Activated B cell treated with CpG ODN at 0.5 μM for 24 hours (primary cell): ENCODE results near the gene ZCCHC2. TPM values are rescaled to one million over a fixed set of nuclear protein-coding genes. Genes with fewer than 3 reads are reported as not detected.
A peak's percentile ranks its signal among the peaks of the same experiment; 100 is the strongest.

Experiments used
- ATAC-seq: fragments of 200-7000 bp; cut with Tn5 transposase; one replicate; pipeline ENCODE4 v1.10.0; 2021; ENCODE audit warnings: low read depth, mild to moderate bottlenecking, moderate library complexity
- CTCF ChIA-PET: fragments of 350-600 bp; sonication (Branson Sonifier 250); formaldehyde crosslinking; loops from one replicate; lab custom pipeline; 2021; ENCODE audit warnings: antibody characterized with exemption; lab: Charles Lee
- POLR2A ChIA-PET: fragments of 350-600 bp; sonication (Branson Sonifier 250); formaldehyde crosslinking; loops from one replicate; lab custom pipeline; 2021; ENCODE audit warnings: antibody characterized with exemption; lab: Charles Lee
- DNase-seq: peaks from one replicate; pipeline ENCODE4 v3.0.0; 2022
- H3K27ac Mint-ChIP-seq: one replicate; pipeline ENCODE4 v1.8.0; 2020; ENCODE audit warnings: mixed read lengths
- H3K27me3 Mint-ChIP-seq: one replicate; pipeline ENCODE4 v1.8.0; 2021; ENCODE audit warnings: mixed read lengths
- H3K36me3 Mint-ChIP-seq: one replicate; pipeline ENCODE4 v1.8.0; 2021; ENCODE audit warnings: low read depth, mixed read lengths
- H3K4me1 Mint-ChIP-seq: one replicate; pipeline ENCODE4 v1.8.0; 2021; ENCODE audit warnings: mixed read lengths
- H3K4me3 Mint-ChIP-seq: one replicate; pipeline ENCODE4 v1.8.0; 2020; ENCODE audit warnings: mild to moderate bottlenecking, mixed read lengths
- H3K9me3 Mint-ChIP-seq: one replicate; pipeline ENCODE4 v1.8.0; 2020; ENCODE audit warnings: mixed read lengths
- intact Hi-C: fragments of 100-400 bp; cut with micrococcal nuclease; formaldehyde crosslinking; loops from one replicate; pipeline ENCODE4 v1.15.1; 2024
- total RNA-seq: library from RNA; stranded (reverse); gene quantifications from 2 replicates; pipeline ENCODE4 v1.2.3, GENCODE V29; 2022
- TF ChIP-seq, protein P1 (sequence below): fragments of 200-600 bp; IDR thresholded peaks from one replicate; pipeline ENCODE4 v1.8.0; 2022; ENCODE audit warnings: antibody characterized with exemption, mild to moderate bottlenecking

ZCCHC2 gene
- total RNA-seq, 1 donor from 2014 or later: 29.4 TPM

DNA sequence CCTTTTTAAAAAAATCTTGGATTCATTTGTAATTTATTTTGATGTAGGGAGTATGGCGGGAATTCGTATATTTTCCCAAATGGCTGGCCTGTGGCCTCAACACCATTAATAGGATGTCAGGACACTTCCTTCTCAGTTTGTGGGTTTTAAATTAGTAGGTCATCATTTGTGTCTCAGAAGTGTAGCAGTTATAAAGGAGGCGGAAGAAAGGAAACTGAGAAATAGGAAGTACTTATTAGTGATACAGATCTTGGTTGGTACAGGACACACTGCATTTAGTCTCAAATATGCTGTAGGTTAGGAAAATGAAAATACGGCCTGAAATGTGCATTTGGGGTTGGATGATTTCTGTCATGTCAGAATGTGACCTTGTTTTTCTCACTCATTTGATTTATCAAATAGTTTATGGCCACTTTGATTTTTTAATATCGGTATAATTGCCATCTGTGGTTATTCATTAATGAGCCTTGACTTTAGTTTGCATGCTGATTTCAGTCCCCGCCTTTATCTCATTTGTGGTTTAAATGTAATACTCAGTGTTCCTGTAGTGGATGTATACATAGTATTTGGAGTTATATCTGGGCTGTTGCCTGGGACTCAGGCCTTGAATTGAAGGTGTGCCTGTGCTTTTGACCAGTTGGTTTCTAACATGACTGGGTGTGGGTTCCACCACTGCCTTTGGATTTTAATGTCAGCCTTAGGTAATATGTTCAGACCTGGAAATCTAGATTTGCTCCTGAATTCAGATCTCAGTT is 31.4 kb downstream of the ZCCHC2 start:
- no peaks in the 10 kb centered on the region for H3K27me3 Mint-ChIP-seq
- TF ChIP-seq, protein P1, sequence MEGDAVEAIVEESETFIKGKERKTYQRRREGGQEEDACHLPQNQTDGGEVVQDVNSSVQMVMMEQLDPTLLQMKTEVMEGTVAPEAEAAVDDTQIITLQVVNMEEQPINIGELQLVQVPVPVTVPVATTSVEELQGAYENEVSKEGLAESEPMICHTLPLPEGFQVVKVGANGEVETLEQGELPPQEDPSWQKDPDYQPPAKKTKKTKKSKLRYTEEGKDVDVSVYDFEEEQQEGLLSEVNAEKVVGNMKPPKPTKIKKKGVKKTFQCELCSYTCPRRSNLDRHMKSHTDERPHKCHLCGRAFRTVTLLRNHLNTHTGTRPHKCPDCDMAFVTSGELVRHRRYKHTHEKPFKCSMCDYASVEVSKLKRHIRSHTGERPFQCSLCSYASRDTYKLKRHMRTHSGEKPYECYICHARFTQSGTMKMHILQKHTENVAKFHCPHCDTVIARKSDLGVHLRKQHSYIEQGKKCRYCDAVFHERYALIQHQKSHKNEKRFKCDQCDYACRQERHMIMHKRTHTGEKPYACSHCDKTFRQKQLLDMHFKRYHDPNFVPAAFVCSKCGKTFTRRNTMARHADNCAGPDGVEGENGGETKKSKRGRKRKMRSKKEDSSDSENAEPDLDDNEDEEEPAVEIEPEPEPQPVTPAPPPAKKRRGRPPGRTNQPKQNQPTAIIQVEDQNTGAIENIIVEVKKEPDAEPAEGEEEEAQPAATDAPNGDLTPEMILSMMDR: no peak
- peaks cover 80% of the 10 kb centered on the region for H3K36me3 Mint-ChIP-seq
- ATAC-seq: peak; percentile 53
- H3K4me3 Mint-ChIP-seq: no peak overlapping the region
- no peaks in the 10 kb centered on the region for H3K9me3 Mint-ChIP-seq
- DNase-seq: no peak
- ChIA-PET CTCF (no interaction called here), POLR2A (no interaction called here)
- intact Hi-C loops: no loop called here
- H3K27ac Mint-ChIP-seq: peak overlapping the region; percentile 11
- peaks cover 32% of the 10 kb centered on the region for H3K4me1 Mint-ChIP-seq

DNA sequence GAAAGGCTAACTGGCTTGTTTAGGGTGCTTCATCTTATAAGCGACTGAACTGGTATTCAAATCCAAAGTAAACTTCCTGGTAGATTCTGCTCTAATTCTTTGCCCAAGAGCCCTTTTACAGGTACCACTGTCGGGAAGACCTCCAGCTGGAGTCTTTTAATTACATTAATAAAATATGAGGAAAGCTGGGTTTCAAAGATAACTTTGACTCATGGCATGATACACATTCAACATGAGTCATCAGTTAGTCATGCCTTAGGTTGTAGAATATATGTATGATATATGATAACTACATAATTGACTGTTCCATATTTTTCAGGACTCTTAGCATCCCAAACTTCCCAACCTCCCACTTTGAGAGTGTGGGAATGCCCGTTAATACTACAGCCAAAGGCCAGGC is 32.3 kb downstream of the ZCCHC2 start:
- ChIA-PET CTCF (no interaction called here), POLR2A (no interaction called here)
- Mint-ChIP-seq H3K36me3 (peaks cover 81% of the 10 kb centered on the region), H3K4me3 (no peak overlapping the region), H3K4me1 (peaks cover 32% of the 10 kb centered on the region), H3K27ac (no peak overlapping the region), H3K9me3 (no peaks in the 10 kb centered on the region), H3K27me3 (no peaks in the 10 kb centered on the region)
- DNase-seq (no peak), ATAC-seq (no peak)
- TF ChIP-seq, protein P1: no peak
- intact Hi-C loops: no loop called here

DNA sequence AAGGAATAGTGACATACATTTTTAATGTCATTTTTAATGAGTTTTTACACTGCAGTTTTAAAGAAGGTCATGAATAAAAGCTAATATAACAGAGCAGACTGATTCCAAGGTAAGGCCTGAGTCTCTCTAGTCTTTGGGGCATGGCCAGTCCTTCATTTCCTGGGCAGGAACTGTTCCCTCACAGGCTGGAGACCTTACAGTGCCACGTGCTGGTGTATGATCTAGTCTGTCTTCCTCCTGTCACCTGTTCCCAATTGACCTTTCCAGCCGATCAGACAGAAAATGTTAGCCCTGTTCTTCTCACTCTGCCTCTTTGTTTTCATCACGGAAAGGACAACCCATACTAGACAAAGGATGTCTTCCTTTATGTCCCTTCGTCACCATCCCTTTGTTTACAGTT is 33.6 kb downstream of the ZCCHC2 start:
- H3K4me1 Mint-ChIP-seq: peaks cover 32% of the 10 kb centered on the region
- ATAC-seq (no peak), DNase-seq (no peak)
- H3K36me3 Mint-ChIP-seq: peaks cover 80% of the 10 kb centered on the region
- H3K9me3 Mint-ChIP-seq: no peaks in the 10 kb centered on the region
- CTCF ChIA-PET: interaction anchor here (1.0 to 1.3 kb wide), 2 partner anchors 30 to 373 kb away, joined by 3 to 4 read pairs; no protein-coding TSS in a partner anchor
- TF ChIP-seq, protein P1: no peak
- no peak overlapping the region for H3K27ac Mint-ChIP-seq
- H3K4me3 Mint-ChIP-seq: no peak overlapping the region
- intact Hi-C loops: no loop called here
- no peaks in the 10 kb centered on the region for H3K27me3 Mint-ChIP-seq
- POLR2A ChIA-PET: interaction anchor here (1.0 kb wide), 1 partner anchor 34 kb away, joined by 3 read pairs; the partner anchor contains the start of gene ZCCHC2

DNA sequence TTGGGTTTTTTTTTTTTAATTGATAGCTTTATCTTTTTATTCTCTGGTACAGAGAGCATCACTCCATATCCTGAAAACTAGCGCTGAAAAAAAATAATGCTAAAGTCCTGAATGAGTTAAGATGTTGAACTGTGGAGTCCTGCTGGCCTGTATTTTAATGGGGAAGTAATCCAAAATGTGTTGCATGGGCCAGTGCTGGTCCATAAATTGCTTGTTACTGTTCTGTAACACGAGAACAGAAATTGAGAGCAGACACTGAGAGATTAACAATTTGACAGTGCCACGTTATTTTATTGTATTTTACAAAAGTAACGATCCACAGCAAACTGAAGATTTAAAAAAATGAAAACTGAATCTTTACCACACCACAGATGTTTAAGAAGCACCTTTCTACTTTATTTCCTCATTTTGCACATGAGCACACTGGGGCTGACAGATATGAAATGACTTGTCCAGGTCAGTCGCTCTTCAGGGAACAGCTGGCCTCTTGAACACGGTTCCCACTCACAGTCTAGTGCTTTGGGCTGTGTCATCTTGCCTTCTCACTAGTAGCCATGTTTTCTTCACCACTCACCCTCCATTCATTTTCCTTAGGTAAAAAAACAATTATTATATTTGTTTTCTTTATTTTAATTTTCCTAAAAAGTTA is 35.3 kb downstream of the ZCCHC2 start:
- H3K27me3 Mint-ChIP-seq: no peaks in the 10 kb centered on the region
- no peak for DNase-seq
- CTCF ChIA-PET: no interaction called here

DNA sequence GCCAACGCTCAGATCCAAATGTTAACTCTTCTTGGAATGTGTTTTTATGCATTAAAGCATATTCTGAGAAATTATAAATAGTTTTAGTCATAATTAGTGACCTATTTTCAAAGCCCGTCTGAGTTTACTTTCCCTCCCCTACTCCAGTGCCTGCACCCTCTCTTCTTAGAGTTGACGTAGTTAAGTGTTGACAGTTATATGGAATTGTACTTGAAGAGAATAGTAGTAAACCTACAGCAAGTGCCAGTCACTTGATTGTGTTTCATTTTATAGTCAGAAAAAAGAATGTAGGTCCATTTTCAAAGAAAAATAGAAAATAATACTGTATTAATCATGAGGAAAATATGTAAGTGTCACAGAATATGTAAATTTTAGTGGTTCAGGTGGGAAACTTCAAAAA is 41.2 kb downstream of the ZCCHC2 start:
- DNase-seq (no peak), ATAC-seq (no peak)
- Mint-ChIP-seq H3K27ac (no peak overlapping the region), H3K36me3 (peaks cover 89% of the 10 kb centered on the region), H3K4me1 (no peaks in the 10 kb centered on the region), H3K9me3 (no peaks in the 10 kb centered on the region), H3K4me3 (no peak overlapping the region), H3K27me3 (no peaks in the 10 kb centered on the region)
- POLR2A ChIA-PET: no interaction called here
- intact Hi-C loops: no loop called here
- CTCF ChIA-PET: no interaction called here
- TF ChIP-seq, protein P1: no peak

More for the DNA sequence above, 35.3 kb downstream of the ZCCHC2 start:
- no peaks in the 10 kb centered on the region for H3K9me3 Mint-ChIP-seq
- peaks cover 83% of the 10 kb centered on the region for H3K36me3 Mint-ChIP-seq
- no peak overlapping the region for H3K4me3 Mint-ChIP-seq
- H3K27ac Mint-ChIP-seq: peak overlapping the region; percentile 36
- intact Hi-C loops: no loop called here
- peaks cover 32% of the 10 kb centered on the region for H3K4me1 Mint-ChIP-seq
- TF ChIP-seq, protein P1: no peak
- peak; percentile 76 for ATAC-seq
- POLR2A ChIA-PET: no interaction called here
